Keratinocyte (primary cell): ENCODE results near the gene RNLS. TPM values are rescaled to one million over a fixed set of nuclear protein-coding genes. Genes with fewer than 3 reads are reported as not detected.

Source experiments
- DNase-seq: peaks from one replicate; pipeline ENCODE4 v3.0.0-alpha.2; 2011; ENCODE audit warnings: low read depth, missing footprints, low spot score
- FAIRE-seq: peaks from 2 replicates; lab custom pipeline; 2011; peaks lifted over from hg19 to GRCh38; lab: Jason Lieb, UNC
- H2AFZ ChIP-seq: 2 replicates; pipeline ENCODE4 v1.6.0; 2012; ENCODE audit warnings: low read length, control low read depth, inconsistent platforms; ENCODE audit not compliant: control insufficient read depth
- H3K27ac ChIP-seq: 2 replicates; pipeline ENCODE4 v1.5.1; 2011; ENCODE audit warnings: low read length; ENCODE audit not compliant: control insufficient read depth, insufficient read depth
- H3K27me3 ChIP-seq: 3 replicates; pipeline ENCODE4 v1.6.0; 2011; ENCODE audit warnings: low read length; ENCODE audit not compliant: control insufficient read depth, insufficient read depth; ENCODE audit errors: extremely low read depth
- H3K36me3 ChIP-seq, 2 experiments: 2 replicates in 1 of 2; 3 replicates in 1 of 2; pipeline ENCODE4 v1.5.1; 2011; ENCODE audit warnings: low read length in 2 of 2, mild to moderate bottlenecking in 1 of 2; ENCODE audit not compliant: control insufficient read depth in 2 of 2, insufficient read depth in 2 of 2; ENCODE audit errors: extremely low read depth in 1 of 2
- H3K4me1 ChIP-seq: 3 replicates; pipeline ENCODE4 v1.5.1; 2011; ENCODE audit warnings: low read length; ENCODE audit not compliant: control insufficient read depth, insufficient read depth; ENCODE audit errors: extremely low read depth
- H3K4me2 ChIP-seq: 3 replicates; pipeline ENCODE4 v1.6.0; 2011; ENCODE audit warnings: low read depth, low read length; ENCODE audit not compliant: control insufficient read depth, insufficient read depth; ENCODE audit errors: extremely low read depth
- H3K4me3 ChIP-seq, 3 experiments: fragments of 200-600 bp in 1 of 3; sonication (generic) in 1 of 3; 2 replicates in 2 of 3; 3 replicates in 1 of 3; pipeline ENCODE4 v1.5.1; 2011 to 2016; ENCODE audit warnings: low read length in 3 of 3, mild to moderate bottlenecking in 3 of 3, control low read depth in 2 of 3, inconsistent platforms in 1 of 3, low read depth in 1 of 3, mixed read lengths in 1 of 3, mixed run types in 1 of 3, moderate library complexity in 1 of 3; ENCODE audit not compliant: control insufficient read depth in 2 of 3, insufficient read depth in 2 of 3; ENCODE audit errors: extremely low read depth in 1 of 3
- H3K79me2 ChIP-seq: 2 replicates; pipeline ENCODE4 v1.6.0; 2012; ENCODE audit warnings: low read length; ENCODE audit not compliant: control insufficient read depth, insufficient read depth
- H3K9ac ChIP-seq: 3 replicates; pipeline ENCODE4 v1.6.0; 2011; ENCODE audit warnings: low read length; ENCODE audit not compliant: control insufficient read depth, insufficient read depth; ENCODE audit errors: extremely low read depth
- H3K9me1 ChIP-seq: 3 replicates; pipeline ENCODE4 v1.6.0; 2011; ENCODE audit warnings: low read length; ENCODE audit not compliant: control insufficient read depth, insufficient read depth; ENCODE audit errors: extremely low read depth
- H3K9me3 ChIP-seq: 2 replicates; pipeline ENCODE4 v1.5.1; 2012; ENCODE audit warnings: low read depth, low read length; ENCODE audit not compliant: control insufficient read depth
- H4K20me1 ChIP-seq: 3 replicates; pipeline ENCODE4 v1.6.0; 2011; ENCODE audit warnings: low read length; ENCODE audit not compliant: control insufficient read depth, insufficient read depth; ENCODE audit errors: extremely low read depth
- EZH2 ChIP-seq: IDR thresholded peaks from one replicate; pipeline ENCODE4 v1.6.1; 2012; ENCODE audit warnings: inconsistent platforms, mild to moderate bottlenecking, low read length, moderate library complexity
- dilution Hi-C: fragments of 300-500 bp; cut with MboI; formaldehyde crosslinking; loops from one replicate; pipeline ENCODE4 v1.7.0; 2020; ENCODE audit warnings: low sequenced_read_pairs; ENCODE audit not compliant: extremely low pct_ligation_motif_present
- polyA plus RNA-seq, 5 experiments: library from polyadenylated mRNA; depleted of rRNA in 3 of 5; stranded (reverse) in 3 of 5; stranded (forward) in 1 of 5; unstranded in 1 of 5; fragments of >200 nt; gene quantifications; 1 replicate in 1 of 5; 2 replicates in 3 of 5; 3 replicates in 1 of 5; pipeline versions ENCODE4 v1.2.1 to v1.2.3, GENCODE V29; 2011 to 2012; ENCODE audit warnings: missing spikeins in 2 of 5, low read depth in 1 of 5, low replicate concordance in 1 of 5
- TF ChIP-seq, protein P1 (sequence below), 3 experiments: IDR thresholded peaks in 1 of 3; conservative IDR thresholded peaks in 1 of 3; optimal IDR thresholded peaks in 1 of 3; 2 replicates in 2 of 3; 3 replicates in 1 of 3; pipeline versions ENCODE3 to v1.5.1; 2011; ENCODE audit warnings: low read length in 3 of 3, mild to moderate bottlenecking in 3 of 3, moderate library complexity in 2 of 3, control low read depth in 1 of 3, inconsistent platforms in 1 of 3; ENCODE audit not compliant: insufficient read depth in 2 of 3; ENCODE audit errors: extremely low read depth in 1 of 3

RNLS gene
- polyA plus RNA-seq, 1 donor (not counting 4 experiments of a cell fraction or from before 2014, with no cell fraction given), result 6.8 TPM

DNA sequence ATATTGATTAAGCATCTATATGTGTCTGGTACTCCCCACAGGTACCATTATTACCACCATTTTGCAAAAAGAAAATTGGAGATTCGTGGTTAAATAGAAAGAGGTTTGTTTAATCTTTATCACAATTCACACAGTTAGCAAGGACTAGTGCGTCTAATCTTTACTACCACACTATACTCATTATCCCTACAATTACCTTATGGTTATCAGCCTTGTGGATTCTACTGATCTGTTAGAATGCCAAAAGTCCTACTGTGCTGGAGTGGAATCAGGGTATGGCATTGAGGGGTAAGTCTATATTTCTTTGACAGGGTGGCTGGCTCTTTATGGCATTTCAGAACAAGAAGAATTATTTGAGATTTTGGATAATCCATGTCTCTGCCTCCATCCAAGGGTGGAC is 156.1 kb downstream of the RNLS start:
- FAIRE-seq (peak; percentile 34), DNase-seq (no peak)
- Histone ChIP-seq H3K9ac (no peak overlapping the region), H4K20me1 (no peaks in the 10 kb centered on the region), H3K27ac (no peak overlapping the region), H3K79me2 (no peaks in the 10 kb centered on the region), H3K36me3 (no peaks in the 10 kb centered on the region), H3K9me1 (no peaks in the 10 kb centered on the region), H3K27me3 (no peaks in the 10 kb centered on the region), H2AFZ (no peak overlapping the region), H3K4me2 (no peak overlapping the region), H3K9me3 (no peaks in the 10 kb centered on the region), H3K4me1 (peaks cover 5% of the 10 kb centered on the region), H3K4me3 (no peak overlapping the region)
- dilution Hi-C loops, result no loop called here
- TF ChIP-seq EZH2, result no peak
- TF ChIP-seq, protein P1, sequence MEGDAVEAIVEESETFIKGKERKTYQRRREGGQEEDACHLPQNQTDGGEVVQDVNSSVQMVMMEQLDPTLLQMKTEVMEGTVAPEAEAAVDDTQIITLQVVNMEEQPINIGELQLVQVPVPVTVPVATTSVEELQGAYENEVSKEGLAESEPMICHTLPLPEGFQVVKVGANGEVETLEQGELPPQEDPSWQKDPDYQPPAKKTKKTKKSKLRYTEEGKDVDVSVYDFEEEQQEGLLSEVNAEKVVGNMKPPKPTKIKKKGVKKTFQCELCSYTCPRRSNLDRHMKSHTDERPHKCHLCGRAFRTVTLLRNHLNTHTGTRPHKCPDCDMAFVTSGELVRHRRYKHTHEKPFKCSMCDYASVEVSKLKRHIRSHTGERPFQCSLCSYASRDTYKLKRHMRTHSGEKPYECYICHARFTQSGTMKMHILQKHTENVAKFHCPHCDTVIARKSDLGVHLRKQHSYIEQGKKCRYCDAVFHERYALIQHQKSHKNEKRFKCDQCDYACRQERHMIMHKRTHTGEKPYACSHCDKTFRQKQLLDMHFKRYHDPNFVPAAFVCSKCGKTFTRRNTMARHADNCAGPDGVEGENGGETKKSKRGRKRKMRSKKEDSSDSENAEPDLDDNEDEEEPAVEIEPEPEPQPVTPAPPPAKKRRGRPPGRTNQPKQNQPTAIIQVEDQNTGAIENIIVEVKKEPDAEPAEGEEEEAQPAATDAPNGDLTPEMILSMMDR (optimal IDR thresholded peaks at IDR 0.05 in 1 of 3, IDR thresholded peaks at IDR 0.05 in 1 of 3, conservative IDR thresholded peaks at IDR 0.05 in 1 of 3; ENCODE audit: extremely low read depth in 1 of 3, insufficient read depth in 2 of 3, low read length in 3 of 3), result no peak

DNA sequence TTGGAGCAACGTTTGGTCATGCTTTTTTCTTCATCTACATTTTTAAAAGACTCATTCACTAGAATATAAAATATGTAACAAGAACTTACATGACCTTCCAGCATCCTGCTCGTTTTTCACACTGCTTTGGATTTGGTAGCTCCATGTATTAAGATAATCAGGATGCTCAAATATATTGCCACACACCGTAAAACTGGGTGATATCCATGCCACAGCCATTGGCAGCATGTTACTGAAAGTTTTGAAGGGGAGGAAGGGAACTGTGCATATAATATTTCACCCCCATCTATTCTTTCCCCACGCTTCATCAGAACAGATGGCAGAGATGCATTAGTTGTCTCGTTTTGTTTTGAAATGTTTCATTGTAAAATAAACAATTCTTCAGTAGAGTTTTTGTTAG is 158.2 kb downstream of the RNLS start:
- dilution Hi-C loops, result no loop called here
- Histone ChIP-seq H3K9me1 (no peaks in the 10 kb centered on the region), H3K27ac (no peak overlapping the region), H3K36me3 (no peaks in the 10 kb centered on the region), H4K20me1 (no peaks in the 10 kb centered on the region), H2AFZ (no peak overlapping the region), H3K9me3 (no peaks in the 10 kb centered on the region), H3K79me2 (no peaks in the 10 kb centered on the region), H3K27me3 (no peaks in the 10 kb centered on the region), H3K4me2 (no peak overlapping the region), H3K4me1 (peaks cover 5% of the 10 kb centered on the region), H3K4me3 (no peak overlapping the region), H3K9ac (no peak overlapping the region)
- DNase-seq, result no peak
- FAIRE-seq, result no peak
- no peak for TF ChIP-seq EZH2
- TF ChIP-seq, protein P1 (optimal IDR thresholded peaks at IDR 0.05 in 1 of 3, IDR thresholded peaks at IDR 0.05 in 1 of 3, conservative IDR thresholded peaks at IDR 0.05 in 1 of 3; ENCODE audit: extremely low read depth in 1 of 3, insufficient read depth in 2 of 3, low read length in 3 of 3), result no peak
